HUES6 (cell line): Measurements from ENCODE around the gene ADAM15.

ENCODE experiments used
- H3K27ac ChIP-seq: 2 replicates; pipeline ENCODE4 v1.7.0; 2013; ENCODE audit warnings: low read depth, mild to moderate bottlenecking, low read length, inconsistent platforms
- H3K27me3 ChIP-seq: 2 replicates; pipeline ENCODE4 v1.6.1; 2013; ENCODE audit warnings: low read length; ENCODE audit not compliant: control insufficient read depth, insufficient read depth
- H3K36me3 ChIP-seq: 2 replicates; pipeline ENCODE4 v1.6.1; 2013; ENCODE audit warnings: low read length; ENCODE audit not compliant: control insufficient read depth, insufficient read depth
- H3K4me1 ChIP-seq: 2 replicates; pipeline ENCODE4 v1.6.1; 2013; ENCODE audit warnings: low read length; ENCODE audit not compliant: control insufficient read depth, insufficient read depth
- H3K4me3 ChIP-seq: 2 replicates; pipeline ENCODE4 v1.5.1; 2013; ENCODE audit warnings: low read depth, low read length
- H3K9ac ChIP-seq: one replicate; pipeline ENCODE4 v1.6.1; 2013; ENCODE audit warnings: mild to moderate bottlenecking, low read length
- H3K9me3 ChIP-seq: 2 replicates; pipeline ENCODE4 v1.6.1; 2013; ENCODE audit warnings: low read depth, low read length; ENCODE audit not compliant: control insufficient read depth, insufficient read depth

Gene ADAM15

GRCh38 chr1:155105604-155106011, 54.5 kb downstream of the ADAM15 start:
- H3K4me1 ChIP-seq = no peaks in the 10 kb centered on the region
- no peak overlapping the region for H3K4me3 ChIP-seq
- H3K27ac ChIP-seq = no peak overlapping the region
- H3K27me3 ChIP-seq = no peaks in the 10 kb centered on the region; the same call in 1 of the 2 replicates
- no peaks in the 10 kb centered on the region for H3K9me3 ChIP-seq
- no peaks in the 10 kb centered on the region for H3K36me3 ChIP-seq
- no peak overlapping the region for H3K9ac ChIP-seq

- no peaks in the 10 kb centered on the region; the same call in 1 of the 2 replicates for H3K27me3 ChIP-seq
These were observed 55.7 kb downstream of the ADAM15 start for GRCh38 chr1:155106862-155107261.

GRCh38 chr1:155107309-155108264, 56.5 kb downstream of the ADAM15 start:
- no peak overlapping the region for H3K9ac ChIP-seq
- H3K27me3 ChIP-seq = no peaks in the 10 kb centered on the region; the same call in 1 of the 2 replicates
- no peak overlapping the region for H3K4me3 ChIP-seq
- no peaks in the 10 kb centered on the region for H3K36me3 ChIP-seq
- peaks cover 5% of the 10 kb centered on the region for H3K4me1 ChIP-seq
- no peak overlapping the region for H3K27ac ChIP-seq
- no peaks in the 10 kb centered on the region for H3K9me3 ChIP-seq

More at GRCh38 chr1:155106862-155107261, 55.7 kb downstream of the ADAM15 start:
- no peak overlapping the region for H3K9ac ChIP-seq
- H3K4me3 ChIP-seq = no peak overlapping the region
- no peaks in the 10 kb centered on the region for H3K36me3 ChIP-seq
- peaks cover under 1% of the 10 kb centered on the region for H3K4me1 ChIP-seq
- no peaks in the 10 kb centered on the region for H3K9me3 ChIP-seq
- no peak overlapping the region for H3K27ac ChIP-seq

- H3K4me3 ChIP-seq = no peak overlapping the region
- H3K4me1 ChIP-seq = peaks cover 5% of the 10 kb centered on the region
- H3K27me3 ChIP-seq = no peaks in the 10 kb centered on the region; the same call in 1 of the 2 replicates
- no peak overlapping the region for H3K9ac ChIP-seq
- no peaks in the 10 kb centered on the region for H3K9me3 ChIP-seq
- H3K36me3 ChIP-seq = no peaks in the 10 kb centered on the region
- no peak overlapping the region for H3K27ac ChIP-seq
These were observed 57.2 kb downstream of the ADAM15 start for GRCh38 chr1:155108296-155108695.

- no peaks in the 10 kb centered on the region; the same call in 1 of the 2 replicates for H3K27me3 ChIP-seq
- no peaks in the 10 kb centered on the region for H3K9me3 ChIP-seq
- H3K36me3 ChIP-seq = no peaks in the 10 kb centered on the region
- peaks cover 5% of the 10 kb centered on the region for H3K4me1 ChIP-seq
- H3K9ac ChIP-seq = no peak overlapping the region
- H3K27ac ChIP-seq = no peak overlapping the region
- no peak overlapping the region for H3K4me3 ChIP-seq
These were observed 59.3 kb downstream of the ADAM15 start for GRCh38 chr1:155110381-155110780.

GRCh38 chr1:155110826-155111225, 59.7 kb downstream of the ADAM15 start:
- Histone ChIP-seq H3K4me3 (no peak overlapping the region), H3K27ac (no peak overlapping the region), H3K9ac (no peak overlapping the region), H3K27me3 (no peaks in the 10 kb centered on the region), H3K4me1 (peaks cover 5% of the 10 kb centered on the region), H3K36me3 (no peaks in the 10 kb centered on the region), H3K9me3 (no peaks in the 10 kb centered on the region)
